Stimulated activated CD8-positive, alpha-beta memory T cell treated with anti-CD3 and anti-CD28 coated beads, Interleukin-15, amount 100 ng/mL, for 24 hours (primary cell): ENCODE measurements around the gene GDF7.

Experiments
- DNase-seq: peaks from one replicate; pipeline ENCODE4 v3.0.0-alpha.2; 2020; ENCODE audit warnings: low read depth

The GDF7 gene

GRCh38 chr2:20674974-20675679 is 8.2 kb downstream of the GDF7 start:
- no peak for DNase-seq

DNA sequence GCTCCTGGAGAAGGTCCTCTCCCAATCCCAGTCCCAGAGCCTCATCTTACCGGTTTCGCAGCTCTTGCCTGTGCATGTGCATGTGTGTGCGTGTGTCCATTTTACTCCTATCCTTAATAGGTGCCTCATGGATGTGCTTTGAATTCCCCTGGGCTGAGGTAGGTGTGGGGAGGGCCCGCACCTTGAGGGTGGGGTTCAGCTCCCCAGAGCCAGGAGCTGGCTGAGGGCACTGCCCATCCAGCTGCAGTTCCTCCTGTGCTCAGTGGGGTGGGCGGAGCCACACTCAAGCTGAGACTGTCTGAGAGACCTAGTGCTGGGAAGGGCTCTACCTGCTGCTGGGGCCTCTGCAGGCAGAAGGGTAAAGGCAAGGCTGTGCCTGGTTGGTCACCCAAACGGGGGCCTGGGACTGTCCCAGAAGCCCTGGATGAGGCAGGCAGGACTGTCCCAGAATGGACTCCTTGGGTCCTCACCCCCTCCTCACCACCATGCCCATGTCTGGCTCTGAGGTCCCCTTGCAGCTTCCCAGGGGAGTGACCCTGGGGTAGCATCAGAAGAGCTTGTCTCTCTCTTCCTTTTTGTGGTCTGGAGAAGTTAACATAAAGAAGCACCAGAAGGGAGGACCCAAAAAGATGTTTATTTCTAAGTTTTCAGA is 8.9 kb downstream of the GDF7 start:
- DNase-seq: no peak

GRCh38 chr2:20676353-20677215 is 9.6 kb downstream of the GDF7 start:
- DNase-seq: no peak

GRCh38 chr2:20677301-20678085 is 10.5 kb downstream of the GDF7 start:
- no peak for DNase-seq

DNA sequence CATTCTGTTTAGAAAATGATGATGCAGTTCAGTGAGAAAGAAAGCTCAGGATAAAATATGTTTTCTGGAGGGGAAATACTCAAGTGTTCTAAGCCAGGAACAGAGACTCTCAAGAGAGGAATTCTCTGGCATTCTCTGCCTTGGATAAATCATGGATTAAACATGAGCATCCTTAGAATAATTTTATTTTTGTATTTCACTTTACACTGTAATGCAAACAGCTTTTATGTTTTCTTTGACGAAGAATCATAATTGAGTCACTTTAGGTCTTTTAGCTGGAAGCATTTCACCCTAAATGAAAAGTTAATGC is 11.1 kb downstream of the GDF7 start:
- no peak for DNase-seq

DNA sequence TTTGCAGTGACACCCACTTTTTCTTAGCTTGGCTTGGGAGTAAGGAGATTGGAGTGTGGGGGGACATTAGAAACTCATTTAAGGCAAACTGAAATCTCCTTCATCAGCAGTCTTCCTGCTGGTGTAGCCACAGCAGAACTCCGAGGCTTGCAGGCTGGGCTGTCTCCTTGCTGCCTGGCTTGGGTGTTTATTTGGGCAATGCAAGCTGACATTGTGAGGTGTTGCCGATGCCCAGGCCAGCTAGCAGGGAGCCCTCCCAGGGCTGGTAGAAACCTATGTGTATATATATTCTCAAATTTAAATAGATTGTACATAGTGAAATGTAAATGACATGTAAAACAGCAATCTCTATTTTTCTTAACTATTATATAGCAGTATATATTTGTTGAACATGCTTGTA is 11.8 kb downstream of the GDF7 start:
- no peak for DNase-seq

DNA sequence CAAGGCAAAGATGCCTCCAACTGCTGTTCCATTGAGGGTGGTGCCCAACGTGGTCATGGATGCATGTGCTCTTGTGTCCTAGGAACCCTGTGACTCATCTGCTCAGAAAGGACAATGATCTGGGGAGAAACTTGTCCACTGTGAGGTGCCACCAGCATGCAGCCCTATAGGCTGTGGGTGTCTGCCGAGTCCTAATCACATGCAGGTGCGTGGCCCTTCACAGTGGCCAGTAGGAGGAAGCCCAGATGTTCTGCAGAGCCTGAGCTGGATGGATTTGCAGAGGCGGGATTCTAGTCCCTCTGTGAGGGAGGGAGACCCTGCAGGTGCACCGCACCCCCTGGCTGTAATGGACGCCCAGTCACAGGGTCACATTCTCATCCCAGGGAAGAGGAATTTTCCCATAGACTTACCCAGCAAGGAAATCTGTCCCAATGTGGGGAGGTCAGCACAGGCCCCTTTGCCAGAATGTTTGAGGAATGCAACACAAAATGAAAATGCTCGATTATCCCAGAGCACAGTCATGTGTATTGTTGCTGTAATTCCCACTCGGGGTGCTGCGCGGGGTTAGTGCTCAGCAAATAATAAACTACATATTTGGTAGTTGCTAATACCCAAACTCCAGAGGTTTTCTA is 13.9 kb downstream of the GDF7 start:
- no peak for DNase-seq

GRCh38 chr2:20682167-20682920 is 15.4 kb downstream of the GDF7 start:
- no peak for DNase-seq

- no peak for DNase-seq
These were observed 17.7 kb downstream of the GDF7 start for GRCh38 chr2:20684581-20685063.

DNA sequence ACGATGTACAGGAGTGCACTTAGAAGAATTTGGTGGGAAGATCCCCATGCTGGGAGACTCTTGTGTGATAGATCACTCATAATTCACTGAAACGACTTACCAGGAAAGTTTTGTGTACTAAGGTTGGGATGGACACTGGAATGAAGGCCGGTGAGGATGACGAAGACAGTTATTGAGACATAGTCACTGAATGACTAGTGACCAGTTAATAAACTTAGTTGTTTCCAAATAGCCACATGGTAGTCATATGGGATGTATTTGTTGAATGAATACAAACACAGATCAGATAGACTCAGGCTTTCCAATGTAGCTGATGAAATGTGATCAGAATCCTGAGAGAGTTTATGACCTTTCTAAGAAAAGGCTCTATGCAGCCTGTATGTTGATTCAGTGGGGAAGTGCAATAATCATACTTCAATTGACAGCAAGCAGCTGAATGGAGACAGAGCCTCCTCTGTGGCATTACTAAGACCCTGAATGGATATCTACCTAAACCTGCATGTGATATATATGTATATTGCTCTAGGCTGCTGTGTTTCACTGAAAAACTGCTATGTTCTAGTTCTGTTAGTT is 20.4 kb downstream of the GDF7 start:
- DNase-seq: no peak

DNA sequence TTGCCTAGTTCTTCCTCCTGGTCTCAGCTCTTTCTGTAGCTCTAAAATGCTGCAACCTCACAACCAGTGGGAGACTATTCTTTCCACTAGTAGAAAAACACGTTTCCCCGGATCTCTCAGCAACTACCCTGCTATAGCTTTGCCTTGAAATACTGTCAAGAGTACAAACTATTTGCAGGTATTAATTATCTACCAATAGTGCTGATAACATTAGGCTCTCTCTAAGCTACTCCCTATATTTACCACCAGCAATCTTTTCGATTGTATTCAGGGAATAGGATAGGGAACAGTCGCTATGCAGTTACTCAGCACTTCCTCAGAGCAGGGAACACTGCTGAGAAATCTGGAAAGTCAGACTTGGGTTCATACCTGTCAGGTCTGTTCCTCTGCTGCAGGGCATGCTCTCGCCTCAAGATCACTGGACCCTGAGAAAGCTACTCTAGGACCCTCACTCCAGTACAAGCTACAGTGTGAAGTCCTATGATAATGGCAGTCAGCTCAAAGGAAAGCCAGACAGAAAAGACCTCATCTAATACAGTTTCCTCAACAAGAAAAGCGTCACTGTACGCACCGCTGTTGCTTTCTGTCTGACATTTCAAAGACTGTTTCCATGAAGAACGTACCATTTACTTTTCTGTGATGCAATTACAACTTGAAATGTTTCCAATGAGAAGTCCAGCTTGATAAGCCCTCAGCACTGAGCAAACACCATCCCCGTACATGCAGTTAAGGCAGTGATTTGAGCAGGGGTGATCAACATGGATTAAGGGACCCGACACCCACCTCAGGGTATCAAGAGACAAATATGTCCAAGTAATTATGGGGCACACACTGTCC is 22.7 kb downstream of the GDF7 start:
- DNase-seq: no peak

- DNase-seq: no peak
These were observed 24.3 kb downstream of the GDF7 start for GRCh38 chr2:20691076-20691734.

DNA sequence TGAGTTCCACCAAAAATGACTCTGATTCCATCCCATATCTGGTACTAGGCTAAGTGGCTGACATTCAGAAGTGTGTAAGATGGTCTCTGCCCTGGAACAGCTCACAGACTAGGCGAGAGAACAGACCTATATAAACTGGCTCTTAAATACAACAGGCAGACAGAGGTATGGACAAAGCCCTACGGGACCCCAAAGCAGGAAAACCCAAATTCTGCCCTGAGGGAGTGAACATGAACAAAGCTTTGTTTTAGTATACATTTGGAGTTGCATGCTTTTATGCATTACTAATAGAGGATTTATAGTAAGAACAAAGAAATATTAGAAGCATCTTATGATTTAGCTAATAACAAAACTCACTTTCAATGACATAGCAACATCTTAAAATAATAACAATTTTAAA is 25.1 kb downstream of the GDF7 start:
- DNase-seq: no peak

- no peak for DNase-seq
These were observed 26.4 kb downstream of the GDF7 start for GRCh38 chr2:20693317-20693716.

GRCh38 chr2:20696366-20696765 is 29.4 kb downstream of the GDF7 start:
- no peak for DNase-seq

DNA sequence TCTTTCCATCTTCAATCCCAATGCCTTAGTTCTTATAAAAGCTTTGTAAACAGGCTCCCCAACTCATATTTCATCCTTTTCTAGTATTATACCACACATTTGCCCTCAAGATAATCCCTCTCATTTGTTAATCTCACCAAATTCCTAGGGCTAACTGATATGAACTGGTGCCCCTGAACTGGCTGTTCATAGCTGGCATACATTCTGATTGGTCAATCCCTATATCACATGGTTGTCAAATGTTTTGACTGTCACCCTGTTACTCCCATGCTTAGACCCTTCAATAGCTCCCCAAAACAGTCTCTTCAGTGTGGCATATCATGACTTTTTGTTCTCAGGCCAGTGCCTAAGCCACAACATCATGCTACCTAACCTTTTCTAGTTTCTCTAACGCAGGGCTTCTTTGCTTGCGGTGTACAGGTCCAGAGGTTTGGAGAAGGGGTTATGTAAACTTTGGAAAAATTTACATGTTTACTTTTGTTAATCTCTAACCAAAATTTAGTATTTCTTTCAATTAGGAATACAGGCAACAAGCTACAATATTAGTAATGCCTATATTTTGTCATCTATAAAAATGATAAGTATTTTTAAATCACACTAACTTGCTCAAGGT is 30.5 kb downstream of the GDF7 start:
- DNase-seq: no peak

DNA sequence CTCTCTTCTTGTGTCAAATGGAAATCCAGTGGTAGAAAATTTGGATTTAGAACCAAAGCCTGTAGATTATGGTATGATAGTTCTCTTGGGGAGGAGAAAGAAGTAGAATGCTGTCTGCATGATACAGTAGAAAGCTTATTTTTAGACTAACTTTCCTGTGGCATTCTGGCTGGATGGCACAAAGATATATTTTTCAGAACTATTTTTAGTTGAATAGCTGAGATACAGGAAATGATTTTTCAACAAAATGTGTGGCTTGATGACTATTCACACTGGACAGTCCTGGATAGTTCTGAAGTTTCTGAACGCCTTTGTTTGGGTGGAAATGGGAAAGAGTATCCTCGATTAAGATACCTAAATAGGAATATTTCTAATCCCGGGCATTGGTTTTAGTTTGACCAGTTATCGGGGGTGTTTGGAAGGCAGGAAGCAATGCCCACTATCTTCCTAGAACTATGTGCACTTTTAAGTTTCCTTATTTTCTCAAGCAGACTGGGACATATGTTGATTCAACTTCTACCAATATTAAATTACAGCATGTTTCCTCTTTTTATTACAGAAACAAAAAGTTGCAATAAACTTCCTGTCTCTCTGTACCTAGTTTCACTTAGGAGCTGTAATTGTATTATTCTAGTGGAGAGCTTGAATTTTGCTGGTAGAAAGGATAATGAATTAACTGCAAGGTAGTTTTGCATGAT is 32.1 kb downstream of the GDF7 start:
- no peak for DNase-seq

- DNase-seq: no peak
These were observed 35.6 kb downstream of the GDF7 start for GRCh38 chr2:20702563-20702962.
